ENCODE data around the gene HOXD9.
A peak's percentile ranks its signal among the peaks of the same experiment; 100 is the strongest.

HOXD9 gene

DNA sequence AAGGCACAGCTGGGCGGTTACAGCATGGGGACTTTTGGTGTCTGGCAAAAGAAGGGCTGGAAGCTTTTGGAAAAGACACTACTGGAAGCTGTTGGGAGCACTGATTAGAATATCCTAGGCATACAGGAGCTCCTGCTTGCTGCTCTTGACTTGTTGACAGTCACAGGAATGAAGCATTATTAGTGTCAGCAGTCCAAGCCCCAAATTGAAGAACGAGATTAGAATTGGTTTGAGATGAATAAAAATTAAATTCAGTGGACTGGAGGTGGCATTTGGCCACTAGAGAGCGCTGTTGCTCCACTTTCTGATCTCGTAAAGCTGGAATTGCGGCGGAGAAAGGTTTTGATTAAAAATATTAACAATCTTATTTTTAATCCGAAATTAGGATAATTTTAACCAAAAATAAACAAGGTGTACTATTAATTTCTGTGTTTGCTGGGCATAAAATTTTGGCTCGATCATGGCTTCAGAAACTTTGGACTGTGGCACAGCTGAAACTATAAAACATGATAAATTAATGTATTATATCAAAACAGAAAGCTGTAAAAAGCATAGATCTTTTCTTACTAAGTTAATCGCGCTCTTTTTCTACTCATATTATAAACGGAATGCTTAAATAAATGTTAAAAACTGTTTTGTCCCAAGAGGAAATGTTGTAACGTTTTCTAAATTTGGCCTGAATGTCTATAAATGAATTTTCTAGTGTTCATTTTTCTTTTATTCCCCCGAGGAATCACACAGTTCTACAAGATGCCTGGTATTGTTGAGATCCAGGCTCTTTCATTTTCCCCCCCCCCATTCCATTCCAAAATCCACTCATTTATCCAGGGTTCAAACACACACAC lies 4.6 kb downstream of the HOXD9 start:
- no peak for DNase-seq

DNA sequence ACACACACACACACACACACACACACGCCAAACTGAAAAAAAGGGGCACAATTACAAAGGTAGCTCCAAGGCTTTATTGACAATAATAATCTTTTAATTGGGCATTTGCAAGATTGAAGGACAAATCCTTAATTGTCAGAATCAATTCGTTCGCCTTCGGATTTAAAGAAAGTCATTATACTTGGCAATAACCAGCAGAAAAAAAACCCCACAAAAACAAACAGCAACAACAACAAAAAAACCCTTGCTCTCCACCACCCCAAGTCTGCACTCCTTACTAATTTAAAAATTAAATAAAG lies 5.2 kb downstream of the HOXD9 start:
- no peak for DNase-seq

DNA sequence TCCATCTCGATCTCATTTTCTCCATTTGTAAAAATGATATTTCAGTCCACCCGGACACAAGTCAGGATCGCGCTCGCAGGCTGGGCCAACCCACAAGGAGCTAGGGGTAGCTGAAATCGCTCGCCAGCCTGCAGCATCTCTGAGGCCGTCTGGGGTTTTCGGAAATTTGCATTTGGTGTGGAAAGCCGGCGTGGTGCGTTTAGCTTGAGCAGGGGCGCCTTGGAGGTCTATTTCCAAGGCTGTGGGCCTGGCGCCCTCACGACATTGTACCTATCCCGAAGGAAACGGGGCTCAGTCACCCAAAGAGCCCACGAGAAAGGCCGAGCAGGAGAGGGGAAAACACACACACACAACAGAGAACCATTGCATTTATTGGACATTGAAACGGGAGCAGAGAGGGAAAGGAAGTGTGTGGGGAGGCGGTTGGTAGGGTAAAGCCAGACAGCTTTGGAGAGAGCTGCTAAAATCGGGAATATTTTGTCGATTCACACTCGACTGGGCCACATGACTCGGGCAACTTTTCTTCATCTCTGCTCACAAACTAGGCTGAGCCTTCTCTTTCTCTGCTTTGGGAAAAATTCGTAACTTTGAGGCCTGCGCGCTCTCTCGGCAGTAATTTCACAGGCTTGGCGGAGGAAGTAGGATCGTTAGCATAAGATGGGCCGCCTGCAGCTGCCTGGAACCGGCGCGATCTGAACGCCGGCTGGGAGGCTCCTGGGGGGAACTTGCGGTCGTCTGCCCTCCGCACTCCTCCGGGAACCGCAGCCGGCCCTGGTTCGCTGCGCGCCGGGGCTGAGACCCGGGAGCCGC lies 5.9 kb downstream of the HOXD9 start:
- DNase-seq: no peak

GRCh38 chr2:176128982-176129796 lies 6.7 kb downstream of the HOXD9 start, which contains the start of gene HOXD8:
Gene HOXD8, plus strand, starts transcription at chr2:176129705. Its CDS starts 662 bp downstream, at chr2:176130367.
- DNase-seq: peak; percentile 90

DNA sequence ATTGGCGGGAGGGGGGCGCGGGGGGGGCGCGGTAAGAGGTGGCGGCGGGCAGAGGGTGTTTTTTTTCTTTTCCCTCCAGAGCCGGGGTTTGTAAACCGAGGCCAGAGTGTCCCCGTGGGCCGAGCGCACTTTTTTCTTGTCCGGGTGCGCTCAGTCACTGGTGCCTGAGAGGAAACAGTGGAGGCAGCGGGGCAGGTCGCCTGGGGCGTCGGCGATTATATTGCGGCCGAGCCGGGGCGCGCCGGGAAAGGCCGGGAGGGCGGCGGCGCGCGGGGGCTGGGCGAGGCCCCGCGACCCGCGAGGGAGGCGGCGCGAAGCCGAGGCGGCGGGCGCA lies 7.3 kb downstream of the HOXD9 start:
- no peak for DNase-seq

DNA sequence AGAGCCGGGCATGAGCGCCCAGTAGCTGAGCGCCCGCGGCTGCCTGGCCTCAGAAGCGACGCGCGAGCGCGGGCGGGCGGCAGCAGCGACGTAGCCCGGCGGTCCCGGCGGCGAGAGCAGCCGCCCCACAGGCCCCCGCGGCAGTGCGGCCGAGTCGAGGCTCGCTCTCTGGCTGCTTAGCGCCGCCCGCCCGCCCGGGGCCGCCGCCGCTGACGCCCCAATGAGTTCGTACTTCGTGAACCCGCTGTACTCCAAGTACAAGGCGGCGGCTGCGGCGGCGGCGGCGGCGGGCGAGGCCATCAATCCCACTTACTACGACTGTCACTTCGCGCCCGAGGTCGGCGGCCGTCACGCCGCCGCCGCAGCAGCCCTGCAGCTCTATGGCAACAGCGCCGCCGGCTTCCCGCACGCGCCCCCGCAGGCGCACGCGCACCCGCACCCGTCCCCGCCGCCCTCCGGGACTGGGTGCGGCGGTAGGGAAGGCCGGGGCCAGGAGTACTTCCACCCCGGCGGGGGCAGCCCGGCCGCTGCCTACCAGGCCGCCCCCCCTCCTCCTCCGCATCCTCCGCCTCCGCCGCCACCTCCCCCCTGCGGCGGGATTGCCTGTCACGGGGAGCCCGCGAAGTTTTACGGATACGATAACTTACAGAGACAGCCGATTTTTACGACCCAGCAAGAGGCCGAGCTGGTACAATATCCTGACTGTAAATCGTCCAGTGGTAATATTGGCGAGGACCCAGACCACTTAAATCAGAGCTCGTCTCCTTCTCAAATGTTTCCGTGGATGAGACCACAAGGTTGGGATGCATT lies 7.8 kb downstream of the HOXD9 start:
- DNase-seq: peak; percentile 81

DNA sequence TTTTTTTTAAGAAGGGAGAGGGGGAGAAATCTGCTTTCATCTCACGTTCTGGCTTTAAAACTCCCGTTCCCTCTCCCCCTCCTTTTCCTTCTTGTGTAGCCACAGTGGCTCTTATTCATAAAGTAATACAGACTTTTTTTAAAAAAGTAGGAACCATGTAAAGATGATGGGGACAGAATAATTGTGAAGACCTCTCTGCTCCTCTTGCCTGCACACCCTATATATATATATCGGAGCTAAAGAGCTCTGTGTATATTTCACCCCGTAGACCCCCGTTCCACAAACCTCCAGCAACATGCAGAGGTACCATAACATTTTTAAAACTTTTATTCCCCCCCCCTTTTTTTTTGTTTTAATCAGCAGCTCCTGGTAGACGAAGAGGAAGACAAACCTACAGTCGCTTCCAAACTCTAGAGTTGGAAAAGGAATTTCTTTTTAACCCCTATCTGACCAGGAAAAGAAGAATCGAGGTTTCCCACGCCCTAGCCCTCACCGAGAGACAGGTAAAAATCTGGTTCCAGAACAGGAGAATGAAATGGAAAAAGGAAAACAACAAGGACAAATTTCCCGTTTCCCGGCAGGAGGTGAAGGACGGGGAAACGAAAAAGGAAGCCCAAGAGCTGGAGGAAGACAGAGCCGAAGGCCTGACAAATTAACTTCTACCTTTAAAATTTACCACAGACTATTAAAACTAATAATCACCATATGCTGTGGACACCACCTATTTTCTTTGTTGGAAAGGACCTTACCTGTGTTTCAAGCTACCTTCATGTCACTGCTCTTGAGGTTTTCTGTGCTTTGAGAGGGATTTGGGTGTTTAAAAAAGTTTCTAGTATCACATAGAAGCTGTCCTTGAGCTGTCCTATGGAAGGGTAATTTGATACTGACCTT lies 8.7 kb downstream of the HOXD9 start:
- no peak for DNase-seq

DNA sequence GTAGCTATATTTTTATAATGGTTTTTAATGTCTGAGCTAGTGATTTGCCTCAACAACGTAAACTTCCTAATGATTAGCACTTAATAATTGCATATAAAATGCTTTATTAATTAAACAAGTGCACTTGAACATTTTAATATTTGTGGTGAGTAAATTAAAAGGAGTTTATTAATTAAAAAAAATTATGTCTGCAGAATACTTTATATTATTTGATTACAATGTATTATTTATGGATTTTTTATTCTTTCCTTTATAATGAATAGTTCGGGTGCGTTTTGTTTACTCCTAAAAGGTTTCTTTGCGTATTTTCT lies 9.3 kb downstream of the HOXD9 start:
- no peak for DNase-seq

GRCh38 chr2:176132205-176133171 lies 10.0 kb downstream of the HOXD9 start:
- DNase-seq: peak; percentile 40

- no peak for DNase-seq
These were observed 10.9 kb downstream of the HOXD9 start for GRCh38 chr2:176133389-176133788.

- no peak for DNase-seq
These were observed 11.5 kb downstream of the HOXD9 start for GRCh38 chr2:176134035-176134434.

DNA sequence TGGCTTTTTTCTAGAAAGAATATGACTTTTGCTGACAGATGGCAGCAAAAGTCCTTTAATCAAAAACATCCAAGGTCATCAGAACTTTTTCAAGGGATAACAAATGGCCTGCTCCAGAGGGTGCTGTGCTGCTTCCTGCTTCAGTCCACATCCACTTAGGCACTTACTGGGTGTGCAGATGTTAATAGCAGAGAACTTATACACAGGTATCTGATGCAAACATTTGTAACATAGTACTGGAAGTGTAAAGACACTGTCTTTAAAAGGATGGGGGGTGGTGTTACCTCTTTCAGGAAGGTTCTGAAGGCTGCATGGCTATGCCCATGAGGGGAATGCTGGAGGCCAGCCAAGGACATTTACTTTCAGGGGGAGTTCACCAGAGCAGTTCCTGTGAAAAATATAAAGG lies 12.5 kb downstream of the HOXD9 start:
- peak; percentile 49 for DNase-seq

DNA sequence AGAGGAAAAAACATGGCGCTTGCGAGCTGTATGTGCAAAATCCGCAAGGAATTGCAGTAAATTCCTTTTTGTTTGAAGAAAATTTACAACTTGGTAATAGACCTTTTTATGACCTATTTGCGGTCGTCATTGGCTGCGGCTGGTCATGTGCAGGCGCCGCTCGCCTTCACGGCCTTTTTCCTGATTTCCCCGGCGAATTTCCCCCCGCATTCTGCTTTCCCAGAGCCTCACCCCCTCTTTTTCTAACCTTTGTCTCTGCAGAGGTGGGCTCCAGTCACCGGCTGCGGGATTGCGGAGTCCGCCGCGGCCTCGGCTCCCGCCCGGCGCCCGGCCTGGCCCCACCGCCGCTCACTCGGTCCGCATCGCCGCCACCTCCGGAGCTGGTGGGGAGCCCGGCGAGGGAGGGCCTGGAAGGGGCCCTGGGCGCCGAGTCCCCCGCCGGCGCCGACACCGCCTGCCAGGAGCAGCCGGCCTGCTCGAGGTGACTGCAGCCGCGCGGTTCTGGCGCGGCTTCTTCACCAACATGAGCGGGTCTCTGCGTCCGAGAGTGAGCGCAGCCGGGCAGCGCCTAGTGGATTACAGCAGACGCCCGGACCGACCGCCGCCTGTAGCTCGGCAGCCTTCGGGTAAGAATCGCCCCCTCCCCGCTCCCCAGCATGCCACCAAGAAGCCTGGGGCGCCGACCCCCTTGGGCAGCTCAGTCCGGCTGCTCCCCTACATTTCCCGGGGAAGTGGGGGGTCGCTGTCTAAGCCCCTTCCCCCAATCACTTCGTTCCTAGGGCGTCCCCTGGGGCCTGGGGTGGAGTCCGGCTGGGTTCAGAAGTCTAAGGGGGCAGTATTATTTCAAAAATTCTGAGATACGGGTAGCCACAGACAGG lies 14.1 kb downstream of the HOXD9 start:
- peak; percentile 41 for DNase-seq

GRCh38 chr2:176137252-176137580 lies 14.7 kb downstream of the HOXD9 start:
- no peak for DNase-seq

DNA sequence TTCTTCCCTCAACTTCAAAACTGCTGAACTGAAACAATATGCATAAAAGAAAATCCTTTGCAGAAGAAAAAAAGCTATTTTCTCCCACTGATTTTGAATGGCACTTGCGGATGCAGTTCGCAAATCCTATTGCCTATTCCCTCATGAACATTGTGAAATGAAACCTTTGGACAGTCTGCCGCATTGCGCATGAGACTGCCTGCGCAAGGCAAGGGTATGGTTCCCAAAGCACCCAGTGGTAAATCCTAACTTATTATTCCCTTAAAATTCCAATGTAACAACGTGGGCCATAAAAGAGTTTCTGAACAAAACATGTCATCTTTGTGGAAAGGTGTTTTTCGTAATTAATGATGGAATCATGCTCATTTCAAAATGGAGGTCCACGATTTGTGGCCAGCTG lies 15.4 kb downstream of the HOXD9 start:
- DNase-seq: no peak

- no peak for DNase-seq
These were observed 16.0 kb downstream of the HOXD9 start for GRCh38 chr2:176138526-176138922.

DNA sequence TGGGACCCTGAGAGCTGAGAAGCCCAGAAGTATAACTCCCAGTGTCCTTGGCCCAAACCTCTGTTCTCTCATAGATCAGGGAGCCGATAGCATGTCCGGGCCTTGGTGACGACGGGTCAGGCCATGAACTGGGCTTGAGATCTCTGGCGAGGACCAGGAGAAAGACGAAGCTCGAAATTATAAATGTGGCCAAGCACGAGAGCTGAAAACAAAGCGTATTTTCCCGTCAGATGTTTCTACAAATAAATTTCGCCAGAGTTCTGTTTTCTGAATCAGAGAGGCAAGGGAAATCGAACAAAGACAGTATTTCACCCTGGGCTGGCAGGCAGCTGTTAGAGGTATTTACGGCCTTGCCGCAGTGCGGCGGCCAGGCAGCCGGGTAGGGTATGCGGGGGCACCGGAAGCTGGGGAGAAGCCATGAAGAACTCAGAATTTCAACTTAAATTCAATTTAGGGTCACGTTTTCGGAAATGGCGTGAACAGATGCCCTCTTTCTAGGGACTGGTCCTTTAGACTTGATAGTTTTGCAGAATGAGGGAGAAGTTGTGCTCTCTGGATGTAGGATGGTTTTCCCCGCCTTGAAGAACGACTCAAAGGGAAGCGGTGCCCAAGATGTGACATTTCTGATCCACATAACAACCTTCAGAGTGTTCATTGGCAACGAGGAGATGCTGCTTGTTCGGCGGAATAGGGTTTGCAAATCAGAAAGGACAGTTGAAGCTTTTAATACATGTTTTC lies 16.6 kb downstream of the HOXD9 start:
- DNase-seq: no peak

GRCh38 chr2:176139661-176140512 lies 17.4 kb downstream of the HOXD9 start:
- no peak for DNase-seq

Measured in HCEC 1CT (cell line).